H9 (cell line): Measurements from ENCODE around the gene GCLM. TPM values are rescaled to one million over a fixed set of nuclear protein-coding genes. Genes with fewer than 3 reads are reported as not detected.

ENCODE experiments used
- DNase-seq: peaks from one replicate; pipeline ENCODE4 v3.0.0-alpha.2; 2017
- H2AFZ ChIP-seq: one replicate; pipeline ENCODE4 v1.6.1; 2013; ENCODE audit warnings: mild to moderate bottlenecking, low read length, control low read depth, moderate library complexity
- H2AK5ac ChIP-seq: 2 replicates; pipeline ENCODE4 v1.6.1; 2013; ENCODE audit warnings: low read length, control low read depth, mixed read lengths; ENCODE audit not compliant: insufficient read length
- H2BK120ac ChIP-seq: one replicate; pipeline ENCODE4 v1.6.1; 2013; ENCODE audit warnings: low read depth, mild to moderate bottlenecking, low read length, control low read depth, inconsistent platforms; ENCODE audit not compliant: poor library complexity, severe bottlenecking
- H2BK12ac ChIP-seq: 2 replicates; pipeline ENCODE4 v1.6.1; 2013; ENCODE audit warnings: low read length, control low read depth, mixed read lengths, low read depth; ENCODE audit not compliant: insufficient read length
- H2BK15ac ChIP-seq: 2 replicates; pipeline ENCODE4 v1.6.1; 2013; ENCODE audit warnings: low read depth, low read length, control low read depth
- H2BK20ac ChIP-seq: one replicate; pipeline ENCODE4 v1.6.1; 2013; ENCODE audit warnings: low read depth, mild to moderate bottlenecking, low read length, control low read depth, inconsistent platforms; ENCODE audit not compliant: poor library complexity, severe bottlenecking
- H2BK5ac ChIP-seq: 2 replicates; pipeline ENCODE4 v1.6.1; 2013; ENCODE audit warnings: low read length, control low read depth, mixed read lengths; ENCODE audit not compliant: insufficient read length
- H3K14ac ChIP-seq: 2 replicates; pipeline ENCODE4 v1.6.1; 2013; ENCODE audit warnings: low read length, control low read depth; ENCODE audit not compliant: insufficient read depth
- H3K18ac ChIP-seq: 2 replicates; pipeline ENCODE4 v1.6.1; 2013; ENCODE audit warnings: low read depth, mild to moderate bottlenecking, mixed read lengths, low read length, control low read depth; ENCODE audit not compliant: insufficient read length
- H3K23ac ChIP-seq: 2 replicates; pipeline ENCODE4 v1.6.1; 2013; ENCODE audit warnings: low read length, control low read depth, mixed read lengths, low read depth; ENCODE audit not compliant: insufficient read length
- H3K23me2 ChIP-seq: 2 replicates; pipeline ENCODE4 v1.6.1; 2013; ENCODE audit warnings: low read depth, mild to moderate bottlenecking, mixed read lengths, low read length, control low read depth; ENCODE audit not compliant: insufficient read length, poor library complexity, severe bottlenecking
- H3K27ac ChIP-seq: 2 replicates; pipeline ENCODE4 v1.5.1; 2013; ENCODE audit warnings: low read length, control low read depth, mixed read lengths, low read depth; ENCODE audit not compliant: insufficient read length
- H3K27me3 ChIP-seq: 2 replicates; pipeline ENCODE4 v1.6.1; 2013; ENCODE audit warnings: low read length, control low read depth, inconsistent platforms; ENCODE audit not compliant: insufficient read depth
- H3K4ac ChIP-seq: 2 replicates; pipeline ENCODE4 v1.6.1; 2013; ENCODE audit warnings: low read depth, mild to moderate bottlenecking, control low read depth, inconsistent platforms, low read length, moderate library complexity
- H3K4me1 ChIP-seq: 2 replicates; pipeline ENCODE4 v1.6.1; 2013; ENCODE audit warnings: low read length, control low read depth, inconsistent platforms; ENCODE audit not compliant: insufficient read depth
- H3K4me2 ChIP-seq: 2 replicates; pipeline ENCODE4 v1.6.1; 2013; ENCODE audit warnings: low read length, control low read depth, mixed read lengths; ENCODE audit not compliant: insufficient read length, insufficient read depth
- H3K56ac ChIP-seq: 2 replicates; pipeline ENCODE4 v1.6.1; 2013; ENCODE audit warnings: low read depth, mild to moderate bottlenecking, mixed read lengths, low read length, control low read depth; ENCODE audit not compliant: insufficient read length
- H3K79me1 ChIP-seq: 2 replicates; pipeline ENCODE4 v1.6.1; 2013; ENCODE audit warnings: low read depth, mild to moderate bottlenecking, moderate library complexity, low read length, control low read depth, inconsistent platforms; ENCODE audit not compliant: insufficient read depth, poor library complexity, severe bottlenecking
- H3K79me2 ChIP-seq: 2 replicates; pipeline ENCODE4 v1.6.1; 2013; ENCODE audit warnings: low read length, control low read depth, inconsistent platforms; ENCODE audit not compliant: insufficient read depth
- H3K9ac ChIP-seq: 2 replicates; pipeline ENCODE4 v1.6.1; 2013; ENCODE audit warnings: low read length, control low read depth, mixed read lengths; ENCODE audit not compliant: insufficient read length; ENCODE audit errors: extremely low read depth
- H3K9me3 ChIP-seq: one replicate; pipeline ENCODE4 v1.6.1; 2013; ENCODE audit warnings: low read depth, low read length, inconsistent platforms; ENCODE audit not compliant: control insufficient read depth
- H3T11ph ChIP-seq: one replicate; pipeline ENCODE4 v1.6.1; 2013; ENCODE audit warnings: mild to moderate bottlenecking, low read length, control low read depth, inconsistent platforms
- H4K20me1 ChIP-seq: one replicate; pipeline ENCODE4 v1.6.1; 2013; ENCODE audit not compliant: control insufficient read depth, insufficient read length, insufficient read depth
- H4K5ac ChIP-seq: 2 replicates; pipeline ENCODE4 v1.6.1; 2013; ENCODE audit warnings: low read depth, mild to moderate bottlenecking, mixed read lengths, low read length, control low read depth; ENCODE audit not compliant: insufficient read length
- H4K8ac ChIP-seq: replicated peaks from 2 replicates; pipeline ENCODE4 v1.6.1; 2013; ENCODE audit warnings: low read length, control low read depth, mixed read lengths, low read depth; ENCODE audit not compliant: insufficient read length
- H4K91ac ChIP-seq: 2 replicates; pipeline ENCODE4 v1.6.1; 2013; ENCODE audit warnings: low read depth, mild to moderate bottlenecking, moderate library complexity, mixed read lengths, low read length, control low read depth; ENCODE audit not compliant: insufficient read length
- H3K27ac Mint-ChIP-seq, 3 experiments: 2 replicates in 2 of 3; 3 replicates in 1 of 3; pipeline ENCODE4 v1.8.0; 2020 to 2021; ENCODE audit warnings: mixed read lengths in 3 of 3, mild to moderate bottlenecking in 1 of 3, moderate library complexity in 1 of 3
- H3K27me3 Mint-ChIP-seq: 2 replicates; pipeline ENCODE4 v1.8.0; 2021; ENCODE audit warnings: low read depth, mild to moderate bottlenecking, moderate library complexity, mixed read lengths
- H3K36me3 Mint-ChIP-seq, 3 experiments: 2 replicates in 2 of 3; 3 replicates in 1 of 3; pipeline ENCODE4 v1.8.0; 2020 to 2021; ENCODE audit warnings: low read depth in 3 of 3, mixed read lengths in 3 of 3; ENCODE audit not compliant: insufficient read depth in 1 of 3
- H3K4me1 Mint-ChIP-seq, 2 experiments: 2 replicates each; pipeline ENCODE4 v1.8.0; 2020; ENCODE audit warnings: mixed read lengths in 2 of 2
- H3K4me3 Mint-ChIP-seq, 2 experiments: 2 replicates in 1 of 2; 3 replicates in 1 of 2; pipeline ENCODE4 v1.8.0; 2020 to 2021; ENCODE audit warnings: mild to moderate bottlenecking in 2 of 2, mixed read lengths in 2 of 2, moderate library complexity in 1 of 2
- H3K9me3 Mint-ChIP-seq, 2 experiments: 2 replicates in 1 of 2; 3 replicates in 1 of 2; pipeline ENCODE4 v1.8.0; 2020; ENCODE audit warnings: mild to moderate bottlenecking in 2 of 2, mixed read lengths in 2 of 2, moderate library complexity in 1 of 2
- CTCF ChIP-seq: fragments of 200-600 bp; sonication (generic); conservative IDR thresholded peaks from 3 replicates; pipeline ENCODE4 v1.8.0; 2021; ENCODE audit warnings: antibody characterized with exemption, mild to moderate bottlenecking
- WGBS: extraction: QIAGEN DNeasy Blood & Tissue Kit; methylation state at CpG from one replicate; pipeline ENCODE4 v1.1.7; 2013; ENCODE audit warnings: missing lambda C conversion rate, low lambda C conversion rate, mixed read lengths; ENCODE audit not compliant: insufficient read length; ENCODE audit errors: extremely low coverage; 5-methylcytosine and 5-hydroxymethylcytosine counted together
- total RNA-seq: library from RNA; stranded (reverse); gene quantifications from 2 replicates; pipeline ENCODE4 v1.2.1, GENCODE V29; 2021

GCLM gene
- total RNA-seq, 1 experiment from 2014 or later = 14.9 TPM

- H2AFZ ChIP-seq = no peak overlapping the region
- no peak overlapping the region for H2BK12ac ChIP-seq
- no peak overlapping the region for H3K4me2 ChIP-seq
- H2AK5ac ChIP-seq = no peak overlapping the region
- no peak overlapping the region for H3K18ac ChIP-seq
- H3K79me1 ChIP-seq = no peaks in the 10 kb centered on the region
- H3K27me3 ChIP-seq = no peaks in the 10 kb centered on the region
- H3K36me3 Mint-ChIP-seq = peaks cover 10 to 19% (median 14%) of the 10 kb centered on the region in 3 experiments
- no peak overlapping the region for H4K5ac ChIP-seq
- H3K56ac ChIP-seq = no peak overlapping the region
- H2BK5ac ChIP-seq = no peak overlapping the region
- no peak overlapping the region for H2BK120ac ChIP-seq
- no peaks in the 10 kb centered on the region for H3K79me2 ChIP-seq
- peaks cover 13 to 15% of the 10 kb centered on the region in 2 experiments for H3K4me1 Mint-ChIP-seq
- no peak overlapping the region for H3K14ac ChIP-seq
- H3K27ac Mint-ChIP-seq = no peak overlapping the region; a peak in 1 of 7 replicates
- H3K4me1 ChIP-seq = no peaks in the 10 kb centered on the region; the same call in 1 of the 2 replicates
- no peak overlapping the region for H3K4me3 Mint-ChIP-seq
- no peak overlapping the region for H4K8ac ChIP-seq
- H3K27ac ChIP-seq = no peak overlapping the region
- H3K23ac ChIP-seq = no peak overlapping the region
- no peak overlapping the region for H3T11ph ChIP-seq
- TF ChIP-seq CTCF = no peak
- no peak for DNase-seq
- H2BK20ac ChIP-seq = no peak overlapping the region
- no peak overlapping the region for H3K4ac ChIP-seq
- peaks cover 6 to 7% of the 10 kb centered on the region in 2 experiments; a peak in 4 of 5 replicates for H3K9me3 Mint-ChIP-seq
- no peaks in the 10 kb centered on the region for H3K23me2 ChIP-seq
- H3K27me3 Mint-ChIP-seq = no peaks in the 10 kb centered on the region
- H3K9ac ChIP-seq = no peak overlapping the region
- no peaks in the 10 kb centered on the region for H3K9me3 ChIP-seq
- WGBS = no CpG with 5 or more reads among the region's 3 CpGs
- no peak overlapping the region for H4K91ac ChIP-seq
- no peak overlapping the region for H2BK15ac ChIP-seq
- H4K20me1 ChIP-seq = no peaks in the 10 kb centered on the region
These were observed 67.5 kb downstream of the GCLM start for GRCh38 chr1:93841771-93842170.
